Measurements from ENCODE around the gene NUCB1. TPM values are rescaled to one million over a fixed set of nuclear protein-coding genes. Genes with fewer than 3 reads are reported as not detected.

Gene NUCB1
- total RNA-seq, 2 donors from 2014 or later, result 191 to 254 TPM

DNA sequence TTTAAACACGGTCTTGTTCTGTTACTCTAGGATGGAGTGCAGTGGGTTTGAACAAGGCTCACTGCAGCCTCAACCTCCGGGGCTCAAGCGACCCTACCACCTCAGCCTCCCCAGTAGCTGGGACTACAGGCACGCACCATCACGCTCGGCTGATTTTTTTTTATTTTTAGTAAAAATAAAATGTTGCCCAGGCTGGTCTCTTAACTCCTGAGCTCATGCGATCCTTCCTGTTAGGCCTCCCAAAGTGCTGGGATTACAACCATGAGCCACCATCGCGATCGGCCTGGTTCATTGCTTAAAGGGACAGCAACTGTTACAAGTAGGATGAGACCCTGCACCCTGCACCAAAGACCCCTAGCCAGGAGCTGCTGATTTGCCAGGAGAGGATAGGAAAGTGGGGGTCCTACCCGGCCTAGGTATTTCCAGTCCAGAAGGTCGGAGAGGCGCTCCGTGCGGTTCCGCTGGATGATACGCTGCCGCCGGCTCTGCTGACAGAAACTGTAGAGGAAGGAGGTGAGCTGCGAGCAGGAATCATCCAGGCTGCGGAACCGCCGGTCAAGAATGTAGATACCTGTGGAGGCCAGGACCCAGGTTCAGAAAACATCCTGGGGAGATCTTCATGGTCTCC lies 70.1 kb downstream of the NUCB1 start:
- peaks cover 17 to 21% of the 10 kb centered on the region in 2 donors for H3K36me3 Mint-ChIP-seq
- DNase-seq (ENCODE audit: low spot score in 2 of 2), result no peak

DNA sequence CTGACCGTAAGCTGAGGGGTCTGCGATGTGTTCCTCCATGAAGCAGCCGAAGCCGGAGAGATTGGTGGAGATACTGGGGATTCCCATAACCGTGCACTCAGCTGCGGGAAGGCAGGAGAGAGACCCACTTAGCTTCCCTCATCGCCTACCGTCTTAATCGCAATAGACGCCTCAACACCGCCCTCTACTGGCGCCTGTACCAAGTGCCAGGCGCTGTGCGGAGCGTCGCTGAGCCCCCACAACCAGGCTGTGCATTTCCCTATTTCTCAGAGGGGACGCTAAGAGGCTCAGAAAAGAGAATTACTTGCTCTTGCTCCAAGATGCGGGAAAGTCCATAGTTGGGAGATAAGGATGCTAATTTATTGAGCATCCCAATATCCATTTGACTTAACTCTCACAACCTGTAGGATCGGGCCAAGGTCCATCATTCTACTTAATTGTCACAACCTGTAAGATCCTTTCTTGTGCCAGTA lies 70.8 kb downstream of the NUCB1 start:
- H3K27ac Mint-ChIP-seq, result no peak overlapping the region
- DNase-seq (ENCODE audit: low spot score in 2 of 2), result peak; percentile 75 to 85

More for the DNA sequence above, 70.1 kb downstream of the NUCB1 start:
- peak overlapping the region in 1 of 2 donors; percentile 44 for H3K27ac Mint-ChIP-seq
- no peak for ATAC-seq
- no peaks in the 10 kb centered on the region for H3K9me3 Mint-ChIP-seq

More for the DNA sequence above, 70.8 kb downstream of the NUCB1 start:
- no peaks in the 10 kb centered on the region for H3K9me3 Mint-ChIP-seq
- ATAC-seq, result peak; percentile 47 to 60
- peaks cover 10 to 14% of the 10 kb centered on the region in 2 donors for H3K36me3 Mint-ChIP-seq

Other genes starting within 250 kb of the NUCB1 start
- 1 to 10 TPM; 1.6 to 2.5 TPM for gene NTN5, start 227.3 kb upstream of the NUCB1 start, total RNA-seq
- not detected for gene FUT2, start 204.3 kb upstream of the NUCB1 start, total RNA-seq
- 1 to 10 TPM; 1.1 to 1.4 TPM for gene MAMSTR, start 180.6 kb upstream of the NUCB1 start, total RNA-seq
- gene RASIP1, start 159.7 kb upstream of the NUCB1 start, total RNA-seq, result under 1 TPM; 0.19 to 0.66 TPM
- not detected for gene IZUMO1, start 153.4 kb upstream of the NUCB1 start, total RNA-seq
- under 1 TPM in 1 of 2 donors, not detected in 1; 0.41 TPM for gene FUT1, start 147.7 kb upstream of the NUCB1 start, total RNA-seq
- not detected for gene FGF21, start 144.8 kb upstream of the NUCB1 start, total RNA-seq
- 10 to 100 TPM; 33.9 to 72.1 TPM for gene BCAT2, start 89.3 kb upstream of the NUCB1 start, total RNA-seq
- gene HSD17B14, start 63.8 kb upstream of the NUCB1 start, total RNA-seq, result 1 to 10 TPM; 1.3 to 1.7 TPM
- gene PLEKHA4, start 31.7 kb upstream of the NUCB1 start, total RNA-seq, result 10 to 100 TPM in 1 of 2 donors, 1 to 10 TPM in 1; 9.1 to 20.3 TPM
- 100 to 1,000 TPM in 1 of 2 donors, 10 to 100 TPM in 1; 93.1 to 133 TPM for gene PPP1R15A, start 27.9 kb upstream of the NUCB1 start, total RNA-seq
- gene TULP2, start 1.6 kb upstream of the NUCB1 start, total RNA-seq, result 1 to 10 TPM in 1 of 2 donors, under 1 TPM in 1; 0.52 to 1.1 TPM
- 1 to 10 TPM; 2.2 to 7.4 TPM for gene DHDH, start 33.4 kb downstream of the NUCB1 start, total RNA-seq
- 100 to 1,000 TPM; 191 to 711 TPM for gene BAX, start 54.6 kb downstream of the NUCB1 start, total RNA-seq
- 1,000 to 10,000 TPM; 1,148 to 2,898 TPM for gene FTL, start 65.0 kb downstream of the NUCB1 start, total RNA-seq
- 100 to 1,000 TPM in 1 of 2 donors, 10 to 100 TPM in 1; 44.8 to 104 TPM for gene GYS1, start 93.0 kb downstream of the NUCB1 start, total RNA-seq
- 100 to 1,000 TPM; 135 to 160 TPM for gene RUVBL2, start 93.6 kb downstream of the NUCB1 start, total RNA-seq
- gene LHB, start 116.8 kb downstream of the NUCB1 start, total RNA-seq, result not detected
- gene CGB3, start 124.0 kb downstream of the NUCB1 start, total RNA-seq, result not detected
- not detected for gene CGB2, start 131.6 kb downstream of the NUCB1 start, total RNA-seq
- not detected for gene CGB1, start 136.6 kb downstream of the NUCB1 start, total RNA-seq
- gene CGB5, start 143.5 kb downstream of the NUCB1 start, total RNA-seq, result not detected
- gene CGB8, start 148.8 kb downstream of the NUCB1 start, total RNA-seq, result not detected
- not detected for gene CGB7, start 157.4 kb downstream of the NUCB1 start, total RNA-seq
- gene NTF4, start 164.5 kb downstream of the NUCB1 start, total RNA-seq, result not detected
- gene KCNA7, start 172.4 kb downstream of the NUCB1 start, total RNA-seq, result not detected
- gene SNRNP70, start 185.1 kb downstream of the NUCB1 start, total RNA-seq, result 100 to 1,000 TPM; 127 to 233 TPM
- 10 to 100 TPM in 1 of 2 donors, 1 to 10 TPM in 1; 1.9 to 12.4 TPM for gene LIN7B, start 214.1 kb downstream of the NUCB1 start, total RNA-seq
- gene C19orf73, start 218.8 kb downstream of the NUCB1 start, total RNA-seq, result 1 to 10 TPM; 1.1 TPM
- gene PPFIA3, start 219.2 kb downstream of the NUCB1 start, total RNA-seq, result 10 to 100 TPM; 10.3 to 11.3 TPM

Measured in activated naive CD4-positive, alpha-beta T cell treated with anti-CD3 and anti-CD28 coated beads, Interleukin-2, amount 50 U/mL, for 72 hours (primary cell).